HG03064 (cell line): ENCODE data around the gene ATP1B3.
"Not testable (repeated sequence)": the region's sequence is repeated elsewhere in the genome, so short reads cannot be mapped to it uniquely, and the experiment has no call there.

Source experiments
- ATAC-seq: cut with Tn5 transposase; IDR thresholded peaks from one replicate; pipeline ENCODE4 v1.9.1; 2021; ENCODE audit warnings: low read depth; ENCODE audit not compliant: unreplicated experiment

The ATP1B3 gene

GRCh38 chr3:141900343-141900742 is 23.9 kb downstream of the ATP1B3 start:
- no peak for ATAC-seq

GRCh38 chr3:141901914-141902313 is 25.5 kb downstream of the ATP1B3 start:
- ATAC-seq = no peak

GRCh38 chr3:141904203-141904602 is 27.8 kb downstream of the ATP1B3 start:
- ATAC-seq = no peak

GRCh38 chr3:141905129-141905528 is 28.7 kb downstream of the ATP1B3 start:
- no peak for ATAC-seq

- ATAC-seq = no peak
Observed at GRCh38 chr3:141909408-141909807, 33.0 kb downstream of the ATP1B3 start.

- ATAC-seq = not testable (repeated sequence)
Observed at GRCh38 chr3:141909986-141910385, 33.5 kb downstream of the ATP1B3 start.

- ATAC-seq = no peak
Observed at GRCh38 chr3:141913150-141913811, 36.8 kb downstream of the ATP1B3 start.

DNA sequence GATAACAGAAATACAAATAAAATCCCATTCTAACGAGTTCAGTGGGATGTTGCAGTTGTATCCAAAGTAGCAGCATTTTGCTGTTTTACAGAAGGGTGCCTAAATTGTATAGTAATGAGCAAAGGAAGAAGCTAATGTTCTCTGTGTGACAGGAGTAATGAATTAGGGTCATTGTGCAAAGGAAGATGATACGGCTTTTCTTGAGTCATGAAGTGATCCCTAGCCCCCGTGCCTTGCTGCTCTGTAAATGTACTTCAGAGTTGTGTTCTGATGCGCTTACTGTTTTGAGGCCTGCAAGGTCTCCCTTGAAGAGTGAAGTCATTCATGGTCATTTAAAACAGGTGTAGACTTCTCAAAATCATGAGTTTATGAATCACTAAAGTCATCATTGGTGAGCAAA is 37.9 kb downstream of the ATP1B3 start:
- no peak for ATAC-seq

DNA sequence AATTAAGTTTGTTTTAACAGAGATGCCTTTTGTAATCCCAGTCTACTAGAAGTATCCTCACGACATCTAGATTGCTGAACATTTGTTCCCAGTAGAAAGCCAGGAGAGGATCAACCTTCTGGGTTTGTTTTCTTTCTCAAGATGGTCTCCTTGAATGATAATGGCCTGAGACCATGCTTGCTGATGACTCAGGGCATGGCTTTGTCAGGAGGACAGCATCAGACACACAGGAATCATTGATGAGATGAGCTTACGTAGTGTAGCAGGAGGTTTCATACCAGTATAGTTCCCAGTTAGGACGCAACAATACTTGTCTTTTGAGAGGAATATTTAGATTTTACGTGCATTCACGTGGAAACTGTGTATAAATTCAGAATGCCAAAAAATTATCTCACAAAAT is 38.6 kb downstream of the ATP1B3 start:
- no peak for ATAC-seq

DNA sequence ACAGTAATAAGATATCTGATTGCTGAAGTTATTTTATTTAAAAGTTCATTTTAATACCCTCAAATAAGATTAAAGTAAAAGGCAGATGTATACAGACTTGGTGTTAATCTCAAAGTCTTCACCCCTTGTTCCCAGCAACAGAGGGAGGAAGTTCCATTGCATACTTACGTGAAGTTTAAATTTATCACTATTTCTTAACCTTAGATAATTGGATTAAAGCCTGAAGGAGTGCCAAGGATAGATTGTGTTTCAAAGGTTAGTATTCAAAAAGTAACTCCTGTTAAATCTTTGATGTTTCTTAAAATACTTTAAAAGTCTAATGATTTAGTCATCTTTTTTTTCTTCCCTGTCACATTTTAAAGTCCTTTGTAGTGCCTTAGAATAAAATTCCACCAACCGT is 39.3 kb downstream of the ATP1B3 start:
- no peak for ATAC-seq

DNA sequence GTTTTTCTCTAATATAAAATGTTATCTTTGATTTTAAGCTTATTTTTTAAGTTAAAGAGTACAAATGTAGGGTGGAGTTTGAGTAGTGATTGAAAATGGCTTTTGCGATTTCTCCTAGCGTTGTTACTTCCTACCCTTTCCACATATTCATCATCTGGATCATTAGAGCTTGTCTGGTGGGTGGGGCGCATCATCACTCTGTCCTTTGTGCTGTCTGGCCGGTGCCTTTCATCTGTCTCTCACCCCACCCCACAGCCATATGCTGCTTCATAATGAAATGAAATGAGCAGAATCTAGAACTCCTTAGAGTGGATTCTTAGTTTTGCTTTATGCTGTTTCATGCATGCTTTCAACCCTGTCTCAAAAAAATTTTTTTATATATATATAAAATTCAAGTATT is 44.3 kb downstream of the ATP1B3 start:
- no peak for ATAC-seq

GRCh38 chr3:141921316-141921715 is 44.9 kb downstream of the ATP1B3 start:
- no peak for ATAC-seq

DNA sequence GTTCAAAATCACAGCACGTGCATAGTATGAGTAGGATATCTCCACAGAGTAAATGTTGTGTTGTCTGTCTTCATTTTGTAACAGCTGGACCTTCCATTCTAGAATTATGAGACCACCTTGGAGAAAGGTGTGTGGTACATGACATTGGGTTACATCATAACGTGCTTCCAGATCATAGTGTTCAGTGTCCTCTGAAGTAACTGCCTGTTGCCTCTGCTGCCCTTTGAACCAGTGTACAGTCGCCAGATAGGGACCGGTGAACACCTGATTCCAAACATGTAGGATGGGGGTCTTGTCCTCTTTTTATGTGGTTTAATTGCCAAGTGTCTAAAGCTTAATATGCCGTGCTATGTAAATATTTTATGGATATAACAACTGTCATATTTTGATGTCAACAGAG is 49.2 kb downstream of the ATP1B3 start:
- ATAC-seq = not testable (repeated sequence)

GRCh38 chr3:141926929-141927328 is 50.5 kb downstream of the ATP1B3 start:
- no peak for ATAC-seq

GRCh38 chr3:141928631-141929270 is 52.3 kb downstream of the ATP1B3 start:
- ATAC-seq = no peak

- ATAC-seq = no peak
Observed at GRCh38 chr3:141929341-141929995, 53.0 kb downstream of the ATP1B3 start.

- no peak for ATAC-seq
Observed at GRCh38 chr3:141930801-141931200, 54.4 kb downstream of the ATP1B3 start.

- ATAC-seq = no peak
Observed at GRCh38 chr3:141933421-141934300, 57.2 kb downstream of the ATP1B3 start.

DNA sequence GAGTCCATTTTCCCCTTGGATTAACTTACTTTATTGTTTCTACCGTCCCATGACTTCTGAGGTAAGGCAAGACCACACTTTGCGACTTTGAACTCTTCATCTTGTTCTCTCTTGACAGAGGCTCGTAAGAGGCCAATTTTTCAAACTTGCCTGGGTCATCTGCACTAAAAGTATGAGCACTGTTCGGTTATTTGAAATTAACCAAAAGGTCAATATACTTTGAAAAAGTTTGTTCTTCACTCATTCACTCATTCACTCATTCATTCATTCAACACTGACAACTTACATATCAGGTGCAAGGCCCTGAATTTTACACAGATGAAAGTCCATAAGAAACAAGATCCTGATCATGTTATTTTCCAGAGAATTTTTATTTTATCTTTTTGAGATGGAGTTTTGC is 57.9 kb downstream of the ATP1B3 start:
- no peak for ATAC-seq

- ATAC-seq = no peak
Observed at GRCh38 chr3:141938011-141938500, 61.6 kb downstream of the ATP1B3 start.

DNA sequence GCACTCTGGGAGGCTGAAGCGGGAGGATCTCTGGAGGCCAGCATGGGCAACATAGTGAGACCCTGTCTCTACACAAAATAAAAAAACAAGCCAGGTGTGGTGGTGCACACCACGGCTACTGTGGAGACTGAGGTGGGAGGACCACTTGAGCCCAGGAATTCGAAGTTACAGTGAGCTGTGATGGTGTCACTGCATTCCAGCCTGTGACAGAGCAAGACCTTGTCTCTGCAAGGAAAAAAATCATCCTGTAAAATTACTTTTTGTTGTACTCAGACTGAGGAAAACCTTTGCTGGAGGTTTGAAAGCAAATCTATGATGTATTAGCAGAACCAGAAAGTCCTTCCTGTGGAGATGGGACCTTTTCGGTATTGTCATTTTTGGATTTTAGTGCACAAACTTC is 63.3 kb downstream of the ATP1B3 start:
- no peak for ATAC-seq
